Measurements from ENCODE around the gene GGTA1.

DNA sequence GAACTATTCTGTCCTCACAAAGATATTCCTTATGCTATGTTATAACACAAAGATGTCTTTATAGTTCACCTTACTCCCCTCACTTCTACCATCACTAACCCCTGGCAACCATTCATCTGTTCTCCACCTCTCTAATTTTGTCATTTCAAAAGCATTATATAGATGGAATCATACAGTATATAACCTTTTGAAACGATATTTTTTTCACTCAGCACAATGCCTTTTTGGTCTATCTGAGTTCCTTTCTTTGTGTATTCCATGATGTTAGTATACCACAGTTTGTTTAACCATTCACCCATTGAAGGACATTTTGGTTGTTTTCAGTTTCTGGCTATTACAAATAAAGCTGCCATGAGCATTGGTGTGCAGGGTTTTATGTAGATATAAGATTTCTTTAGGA is 93.7 kb downstream of the GGTA1 start:
- TF ChIP-seq, protein P1, sequence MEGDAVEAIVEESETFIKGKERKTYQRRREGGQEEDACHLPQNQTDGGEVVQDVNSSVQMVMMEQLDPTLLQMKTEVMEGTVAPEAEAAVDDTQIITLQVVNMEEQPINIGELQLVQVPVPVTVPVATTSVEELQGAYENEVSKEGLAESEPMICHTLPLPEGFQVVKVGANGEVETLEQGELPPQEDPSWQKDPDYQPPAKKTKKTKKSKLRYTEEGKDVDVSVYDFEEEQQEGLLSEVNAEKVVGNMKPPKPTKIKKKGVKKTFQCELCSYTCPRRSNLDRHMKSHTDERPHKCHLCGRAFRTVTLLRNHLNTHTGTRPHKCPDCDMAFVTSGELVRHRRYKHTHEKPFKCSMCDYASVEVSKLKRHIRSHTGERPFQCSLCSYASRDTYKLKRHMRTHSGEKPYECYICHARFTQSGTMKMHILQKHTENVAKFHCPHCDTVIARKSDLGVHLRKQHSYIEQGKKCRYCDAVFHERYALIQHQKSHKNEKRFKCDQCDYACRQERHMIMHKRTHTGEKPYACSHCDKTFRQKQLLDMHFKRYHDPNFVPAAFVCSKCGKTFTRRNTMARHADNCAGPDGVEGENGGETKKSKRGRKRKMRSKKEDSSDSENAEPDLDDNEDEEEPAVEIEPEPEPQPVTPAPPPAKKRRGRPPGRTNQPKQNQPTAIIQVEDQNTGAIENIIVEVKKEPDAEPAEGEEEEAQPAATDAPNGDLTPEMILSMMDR (IDR thresholded peaks at IDR 0.05): no peak
- TF ChIP-seq, protein P2, sequence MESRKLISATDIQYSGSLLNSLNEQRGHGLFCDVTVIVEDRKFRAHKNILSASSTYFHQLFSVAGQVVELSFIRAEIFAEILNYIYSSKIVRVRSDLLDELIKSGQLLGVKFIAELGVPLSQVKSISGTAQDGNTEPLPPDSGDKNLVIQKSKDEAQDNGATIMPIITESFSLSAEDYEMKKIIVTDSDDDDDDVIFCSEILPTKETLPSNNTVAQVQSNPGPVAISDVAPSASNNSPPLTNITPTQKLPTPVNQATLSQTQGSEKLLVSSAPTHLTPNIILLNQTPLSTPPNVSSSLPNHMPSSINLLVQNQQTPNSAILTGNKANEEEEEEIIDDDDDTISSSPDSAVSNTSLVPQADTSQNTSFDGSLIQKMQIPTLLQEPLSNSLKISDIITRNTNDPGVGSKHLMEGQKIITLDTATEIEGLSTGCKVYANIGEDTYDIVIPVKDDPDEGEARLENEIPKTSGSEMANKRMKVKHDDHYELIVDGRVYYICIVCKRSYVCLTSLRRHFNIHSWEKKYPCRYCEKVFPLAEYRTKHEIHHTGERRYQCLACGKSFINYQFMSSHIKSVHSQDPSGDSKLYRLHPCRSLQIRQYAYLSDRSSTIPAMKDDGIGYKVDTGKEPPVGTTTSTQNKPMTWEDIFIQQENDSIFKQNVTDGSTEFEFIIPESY (IDR thresholded peaks at IDR 0.05; ENCODE audit: borderline replicate concordance, low read depth): no peak
- TF ChIP-seq MEF2A (IDR thresholded peaks at IDR 0.05; ENCODE audit: borderline replicate concordance, low read depth) (no peak), MXI1 (IDR thresholded peaks at IDR 0.05; ENCODE audit: low read depth, low read length) (no peak), EZH2phosphoT487 (IDR thresholded peaks at IDR 0.05; ENCODE audit: borderline replicate concordance, low read depth) (no peak)
- TF ChIP-seq, protein P3, sequence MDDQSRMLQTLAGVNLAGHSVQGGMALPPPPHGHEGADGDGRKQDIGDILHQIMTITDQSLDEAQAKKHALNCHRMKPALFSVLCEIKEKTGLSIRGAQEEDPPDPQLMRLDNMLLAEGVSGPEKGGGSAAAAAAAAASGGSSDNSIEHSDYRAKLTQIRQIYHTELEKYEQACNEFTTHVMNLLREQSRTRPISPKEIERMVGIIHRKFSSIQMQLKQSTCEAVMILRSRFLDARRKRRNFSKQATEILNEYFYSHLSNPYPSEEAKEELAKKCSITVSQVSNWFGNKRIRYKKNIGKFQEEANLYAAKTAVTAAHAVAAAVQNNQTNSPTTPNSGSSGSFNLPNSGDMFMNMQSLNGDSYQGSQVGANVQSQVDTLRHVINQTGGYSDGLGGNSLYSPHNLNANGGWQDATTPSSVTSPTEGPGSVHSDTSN (IDR thresholded peaks at IDR 0.05): no peak

Measured in SK-N-SH (cell line).